Muscle layer of colon (tissue), 2 donors: ENCODE measurements around the gene SMG9.

Experiments
- H3K27ac ChIP-seq: one replicate; pipeline ENCODE4 v1.7.0; 2013; ENCODE audit warnings: low read depth, mild to moderate bottlenecking, low read length, moderate library complexity
- H3K27me3 ChIP-seq, 2 donors: one replicate each; pipeline ENCODE4 v1.7.0; 2013; ENCODE audit warnings: low read length in 2 of 2, mild to moderate bottlenecking in 2 of 2; ENCODE audit not compliant: insufficient read depth in 2 of 2, control insufficient read depth in 1 of 2
- H3K36me3 ChIP-seq: one replicate; pipeline ENCODE4 v1.7.0; 2013; ENCODE audit warnings: mild to moderate bottlenecking, low read length; ENCODE audit not compliant: insufficient read depth
- H3K4me1 ChIP-seq: one replicate; pipeline ENCODE4 v1.7.0; 2013; ENCODE audit warnings: mild to moderate bottlenecking, low read length; ENCODE audit not compliant: insufficient read depth
- H3K4me3 ChIP-seq, 2 donors: one replicate each; pipeline ENCODE4 v1.7.0; 2013; ENCODE audit warnings: low read length in 2 of 2, low read depth in 1 of 2, mild to moderate bottlenecking in 1 of 2, moderate library complexity in 1 of 2
- H3K9ac ChIP-seq: one replicate; pipeline ENCODE4 v1.7.0; 2013; ENCODE audit warnings: low read length
- H3K9me3 ChIP-seq: one replicate; pipeline ENCODE4 v1.7.0; 2013; ENCODE audit warnings: mild to moderate bottlenecking, low read length
- donor health status: abdominal sarcoma.
- donor health status: Adenocarcinoma of cecum.

Gene SMG9

DNA sequence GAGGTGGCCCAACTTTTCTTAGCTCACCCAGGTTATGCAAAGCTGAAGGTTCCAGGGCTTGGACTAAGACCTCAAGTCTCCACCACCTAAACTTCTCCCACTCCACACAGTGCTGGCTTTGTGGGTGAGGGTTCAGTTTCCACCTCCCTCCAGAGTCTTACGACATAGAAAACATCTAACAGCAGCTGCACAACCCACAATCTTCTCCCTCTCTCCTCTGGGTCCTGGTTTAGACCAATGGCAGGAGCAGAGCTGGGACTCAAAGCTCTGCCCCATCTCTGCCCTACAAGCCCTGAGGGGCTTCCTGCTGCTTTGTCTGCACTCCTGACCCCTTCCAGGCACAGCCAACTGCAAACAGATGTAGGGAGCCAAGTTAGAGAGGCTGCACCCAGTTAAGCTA, 22.9 kb downstream of the SMG9 start:
- Histone ChIP-seq H3K4me1 (no peaks in the 10 kb centered on the region), H3K27me3 (no peaks in the 10 kb centered on the region), H3K27ac (no peak overlapping the region), H3K36me3 (peaks cover 52% of the 10 kb centered on the region), H3K4me3 (no peak overlapping the region), H3K9me3 (no peaks in the 10 kb centered on the region), H3K9ac (no peak overlapping the region)

DNA sequence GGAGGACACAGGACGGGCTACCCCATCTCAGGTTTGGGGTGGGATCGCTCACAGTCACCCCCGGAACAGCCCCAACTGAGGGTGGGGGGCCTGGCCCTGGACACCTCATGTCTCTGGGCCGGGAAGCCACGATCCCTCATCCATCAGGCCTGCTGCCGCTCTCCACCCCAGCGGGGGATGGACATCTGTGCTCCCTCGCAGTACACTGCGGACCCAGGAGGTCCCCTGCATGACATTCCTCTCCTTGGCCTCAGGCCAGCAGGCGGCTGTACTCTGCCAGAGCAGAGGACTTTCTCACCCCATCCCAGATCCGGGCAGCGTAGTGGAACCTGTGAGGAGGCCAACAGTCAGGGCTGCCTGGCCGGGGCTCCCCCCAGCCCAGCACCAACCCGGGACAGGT, 23.4 kb downstream of the SMG9 start:
- no peaks in the 10 kb centered on the region for H3K27me3 ChIP-seq
- H3K9me3 ChIP-seq = no peaks in the 10 kb centered on the region
- no peak overlapping the region for H3K27ac ChIP-seq
- H3K9ac ChIP-seq = no peak overlapping the region
- H3K36me3 ChIP-seq = peaks cover 47% of the 10 kb centered on the region
- no peak overlapping the region for H3K4me3 ChIP-seq
- H3K4me1 ChIP-seq = no peaks in the 10 kb centered on the region

DNA sequence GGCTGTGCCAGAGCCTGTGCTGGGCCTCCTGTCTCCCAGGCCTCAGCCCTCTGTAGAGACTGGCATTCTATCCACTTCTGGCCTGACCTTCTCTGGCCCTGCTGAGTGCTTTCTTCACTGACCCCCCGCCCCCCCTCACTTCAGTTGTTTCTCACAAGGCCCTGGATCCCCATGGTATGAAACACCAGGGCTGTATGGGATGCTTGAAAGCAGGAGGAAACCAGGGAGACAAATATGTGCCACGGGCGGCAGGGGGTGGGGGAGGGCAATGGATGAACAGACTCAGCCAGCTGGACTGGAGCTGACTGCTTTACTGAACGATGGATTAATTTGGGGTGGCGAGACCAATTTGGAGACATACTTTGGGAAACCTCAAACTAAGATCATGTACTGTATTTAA, 24.8 kb downstream of the SMG9 start:
- no peaks in the 10 kb centered on the region for H3K4me1 ChIP-seq
- no peaks in the 10 kb centered on the region for H3K27me3 ChIP-seq
- H3K36me3 ChIP-seq = peaks cover 40% of the 10 kb centered on the region
- no peak overlapping the region for H3K9ac ChIP-seq
- no peak overlapping the region for H3K4me3 ChIP-seq
- no peaks in the 10 kb centered on the region for H3K9me3 ChIP-seq
- no peak overlapping the region for H3K27ac ChIP-seq

DNA sequence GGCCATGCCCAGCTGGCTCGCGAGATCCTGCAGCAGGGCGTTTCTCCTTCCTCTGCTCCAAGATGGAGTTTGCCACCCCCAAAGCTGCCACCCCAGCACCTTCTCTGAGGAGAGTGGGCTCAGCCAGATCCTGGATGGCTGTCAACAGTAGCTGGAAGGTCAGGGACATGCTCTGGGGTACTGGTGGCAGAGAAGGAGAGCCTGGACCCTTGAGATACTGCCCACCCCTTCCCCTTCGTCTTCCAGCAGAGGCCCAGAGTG, 27.2 kb downstream of the SMG9 start:
- Histone ChIP-seq H3K4me1 (no peaks in the 10 kb centered on the region), H3K4me3 (no peak overlapping the region), H3K9ac (no peak overlapping the region), H3K27me3 (no peaks in the 10 kb centered on the region), H3K9me3 (no peaks in the 10 kb centered on the region), H3K27ac (no peak overlapping the region), H3K36me3 (peaks cover 23% of the 10 kb centered on the region)

DNA sequence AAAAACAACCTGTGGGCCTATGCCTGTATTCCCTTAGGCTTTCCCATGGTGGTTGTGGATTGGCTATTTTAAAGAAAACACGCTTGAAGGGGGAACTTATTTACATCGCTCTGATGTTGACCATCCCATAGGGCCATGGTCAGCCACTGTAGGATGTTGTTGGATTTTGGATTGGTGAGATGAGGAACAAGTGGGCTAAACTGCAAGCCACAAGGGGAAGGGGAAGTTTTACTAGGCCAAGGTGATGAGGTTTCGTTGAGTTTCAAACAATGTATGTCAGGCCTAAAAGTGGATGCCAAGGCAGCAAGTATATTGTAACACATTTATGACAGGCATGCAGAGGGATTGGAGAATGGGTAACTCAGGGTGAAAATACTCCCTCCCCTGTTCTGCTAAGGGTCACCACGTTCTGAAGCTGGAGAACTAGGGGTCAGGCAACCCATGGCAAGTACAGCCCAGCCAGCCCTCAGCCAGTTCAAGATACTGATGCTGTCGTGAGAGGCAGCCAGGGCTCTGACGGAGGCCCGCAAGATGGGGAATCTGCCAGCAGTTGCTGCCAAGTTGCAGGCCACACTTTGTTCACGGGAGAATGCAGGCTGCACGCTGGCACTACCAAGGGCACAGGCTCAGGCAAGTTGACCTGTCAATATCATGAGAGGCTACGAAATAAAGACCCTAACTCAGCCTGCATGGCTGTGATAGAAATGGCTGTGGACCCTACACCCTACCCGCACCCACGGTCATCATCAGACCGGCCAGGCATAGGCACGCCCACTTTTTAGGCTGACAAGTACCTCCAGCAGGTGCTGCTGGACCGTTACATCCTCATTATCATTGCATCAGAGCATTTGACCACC, 27.8 kb downstream of the SMG9 start:
- Histone ChIP-seq H3K4me1 (no peaks in the 10 kb centered on the region), H3K27me3 (no peaks in the 10 kb centered on the region), H3K4me3 (no peak overlapping the region), H3K36me3 (peaks cover 18% of the 10 kb centered on the region), H3K27ac (no peak overlapping the region), H3K9ac (no peak overlapping the region), H3K9me3 (no peaks in the 10 kb centered on the region)

DNA sequence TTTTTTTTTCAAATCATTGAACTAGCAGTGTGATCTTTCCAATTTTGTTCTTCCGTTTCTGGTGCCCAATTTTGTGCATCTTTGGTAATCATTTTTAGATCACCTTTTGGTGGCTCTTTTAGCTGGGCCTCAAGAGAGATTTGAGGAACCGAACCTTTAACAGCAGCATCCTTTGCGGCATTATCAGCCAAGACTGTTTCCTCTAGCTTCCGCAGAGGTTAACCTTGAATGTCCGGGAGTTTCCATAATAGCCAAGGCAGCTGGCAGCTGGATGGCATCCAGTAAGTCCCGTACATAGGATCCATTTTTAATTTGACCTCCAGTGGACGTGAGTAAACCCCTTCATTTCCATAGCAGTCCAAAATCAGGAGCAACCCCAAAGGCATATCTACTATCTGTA, 29.3 kb downstream of the SMG9 start:
- Histone ChIP-seq H3K4me3 (no peak overlapping the region), H3K4me1 (no peaks in the 10 kb centered on the region), H3K9ac (no peak overlapping the region), H3K27me3 (no peaks in the 10 kb centered on the region), H3K27ac (no peak overlapping the region), H3K36me3 (peaks cover 5% of the 10 kb centered on the region), H3K9me3 (no peaks in the 10 kb centered on the region)

DNA sequence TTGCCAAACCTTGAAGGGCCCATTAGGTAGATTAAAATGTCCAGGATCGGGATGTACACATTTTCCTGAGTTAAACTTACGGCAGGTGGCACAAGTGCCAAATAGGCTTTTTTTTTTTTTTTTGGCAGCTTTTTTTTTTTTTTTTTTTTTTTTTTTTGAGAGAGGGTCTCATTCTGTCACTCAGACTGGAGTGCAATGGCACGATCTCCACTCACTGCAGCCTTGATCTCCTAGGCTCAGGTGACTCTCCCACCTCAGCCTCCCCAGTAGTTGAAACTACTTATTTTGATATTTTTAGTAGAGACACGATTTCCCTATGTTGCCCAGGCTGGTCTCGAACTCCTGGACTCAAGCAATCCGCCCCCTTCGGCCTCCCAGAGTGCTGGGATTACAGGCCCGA, 29.9 kb downstream of the SMG9 start:
- Histone ChIP-seq H3K4me3 (no peak overlapping the region), H3K36me3 (peaks cover 5% of the 10 kb centered on the region), H3K9ac (no peak overlapping the region), H3K27me3 (no peaks in the 10 kb centered on the region), H3K4me1 (no peaks in the 10 kb centered on the region), H3K9me3 (no peaks in the 10 kb centered on the region), H3K27ac (no peak overlapping the region)

DNA sequence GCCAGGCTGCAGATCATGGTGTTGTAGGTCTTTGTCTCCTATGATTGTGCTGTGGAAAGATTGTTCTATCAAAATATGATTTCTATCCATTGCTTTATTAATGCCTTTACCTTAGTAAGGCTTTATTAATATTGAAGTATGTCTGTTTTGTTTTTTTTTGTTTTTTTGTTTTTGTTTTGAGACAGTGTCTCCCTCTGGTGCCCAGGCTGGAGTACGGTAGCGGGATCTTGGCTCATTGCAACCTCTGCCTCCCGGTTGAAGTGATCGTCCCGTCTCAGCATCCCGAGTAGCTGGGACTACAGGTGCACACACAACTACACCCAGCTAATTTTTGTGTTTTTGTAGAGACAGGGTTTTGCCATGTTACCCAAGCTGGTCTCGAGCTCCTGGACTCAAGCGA, 31.2 kb downstream of the SMG9 start:
- Histone ChIP-seq H3K4me3 (no peak overlapping the region), H3K9me3 (no peaks in the 10 kb centered on the region), H3K27ac (no peak overlapping the region), H3K4me1 (no peaks in the 10 kb centered on the region), H3K36me3 (no peaks in the 10 kb centered on the region), H3K9ac (no peak overlapping the region), H3K27me3 (no peaks in the 10 kb centered on the region)

DNA sequence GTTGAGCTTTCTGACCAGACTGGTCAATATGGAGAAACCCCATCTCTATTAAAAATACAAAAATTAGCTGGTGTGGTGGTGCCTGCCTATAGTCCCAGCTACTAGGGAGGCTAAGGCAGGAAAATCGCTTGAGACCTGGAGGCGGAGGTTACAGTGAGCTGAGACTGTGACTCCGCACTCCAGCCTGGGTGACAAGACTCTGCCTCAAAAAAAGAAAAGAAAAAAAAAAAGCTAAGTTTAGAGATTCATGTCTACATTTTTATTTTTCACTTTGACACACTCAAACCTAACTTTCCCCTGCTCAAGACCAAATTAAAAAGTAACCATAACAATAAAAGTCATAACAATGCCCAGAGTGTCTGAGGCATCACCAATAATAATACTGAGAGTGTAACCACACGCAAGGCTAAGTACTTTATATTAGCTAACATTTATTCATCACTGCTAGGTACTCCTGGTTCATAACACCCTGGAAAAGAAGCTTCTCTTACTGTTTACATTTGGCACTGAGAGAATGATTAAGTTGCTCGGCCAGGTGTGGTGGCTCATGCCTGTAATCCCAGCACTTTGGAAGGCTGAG, 33.2 kb downstream of the SMG9 start:
- Histone ChIP-seq H3K9me3 (no peaks in the 10 kb centered on the region), H3K27me3 (no peaks in the 10 kb centered on the region), H3K36me3 (no peaks in the 10 kb centered on the region), H3K4me1 (no peaks in the 10 kb centered on the region), H3K9ac (no peak overlapping the region), H3K27ac (no peak overlapping the region), H3K4me3 (no peak overlapping the region)

DNA sequence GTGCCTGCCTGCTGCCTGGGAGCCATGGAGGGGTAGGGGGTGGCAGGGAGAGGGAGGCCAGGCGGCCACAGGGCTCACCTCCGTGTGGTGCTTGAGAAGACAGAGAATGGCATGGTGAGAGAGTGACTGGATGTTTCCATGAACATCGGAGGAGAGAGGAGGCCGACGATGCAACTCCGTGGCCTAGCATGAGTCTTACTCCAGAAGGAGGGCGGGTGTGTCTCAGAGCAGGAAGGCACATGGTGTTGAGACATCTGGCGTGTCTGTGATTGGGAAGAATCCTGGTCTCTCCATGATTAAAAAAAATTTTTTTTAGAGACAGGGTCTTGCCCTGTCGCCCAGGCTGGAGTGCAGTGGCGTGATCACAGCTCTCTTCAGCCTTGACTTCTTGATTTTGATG, 33.8 kb downstream of the SMG9 start:
- Histone ChIP-seq H3K27ac (no peak overlapping the region), H3K9me3 (no peaks in the 10 kb centered on the region), H3K9ac (no peak overlapping the region), H3K4me3 (no peak overlapping the region), H3K27me3 (no peaks in the 10 kb centered on the region), H3K36me3 (no peaks in the 10 kb centered on the region), H3K4me1 (no peaks in the 10 kb centered on the region)

DNA sequence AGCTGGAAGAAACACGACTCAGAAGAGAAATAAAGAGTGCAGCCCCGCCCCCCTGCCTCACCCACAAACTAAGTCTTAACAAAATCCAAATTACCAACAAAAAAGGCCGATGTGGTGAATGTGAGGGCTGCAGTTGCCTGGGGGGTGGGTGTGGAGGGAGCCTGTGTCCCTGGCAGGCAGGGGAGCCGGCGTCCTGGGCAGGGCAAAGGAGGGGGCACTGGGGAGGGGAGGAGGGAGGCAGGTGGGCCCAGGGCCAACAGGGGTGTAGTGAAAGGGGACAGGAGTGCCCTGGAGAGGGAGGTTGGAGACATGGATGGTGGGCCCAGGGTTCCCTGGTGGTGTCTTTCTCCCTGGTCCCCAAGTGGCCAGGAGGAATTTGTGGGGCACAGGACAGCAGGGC, 34.8 kb downstream of the SMG9 start:
- Histone ChIP-seq H3K4me1 (no peaks in the 10 kb centered on the region), H3K27me3 (no peaks in the 10 kb centered on the region), H3K4me3 (no peak overlapping the region), H3K27ac (no peak overlapping the region), H3K36me3 (no peaks in the 10 kb centered on the region), H3K9me3 (no peaks in the 10 kb centered on the region), H3K9ac (no peak overlapping the region)

DNA sequence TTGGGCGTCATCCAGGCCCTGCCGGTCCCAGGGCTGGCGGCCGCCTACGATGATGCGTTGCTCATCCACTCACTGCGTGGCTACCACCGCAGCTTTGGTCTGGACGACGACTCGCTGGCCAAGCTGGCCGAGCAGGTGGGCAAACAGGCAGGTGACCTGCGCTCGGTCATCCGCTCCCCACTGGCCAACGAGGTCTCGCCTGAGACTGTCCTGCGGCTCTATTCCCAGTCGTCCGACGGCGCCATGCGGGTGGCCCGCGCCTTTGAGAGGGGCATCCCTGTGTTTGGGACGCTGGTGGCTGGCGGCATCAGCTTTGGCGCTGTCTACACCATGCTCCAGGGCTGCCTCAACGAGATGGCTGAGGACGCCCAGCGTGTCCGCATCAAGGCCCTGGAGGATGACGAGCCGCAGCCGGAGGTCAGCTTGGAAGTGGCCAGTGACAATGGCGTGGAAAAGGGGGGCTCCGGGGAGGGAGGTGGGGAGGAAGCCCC, 35.3 kb downstream of the SMG9 start:
- Histone ChIP-seq H3K9ac (no peak overlapping the region), H3K4me1 (no peaks in the 10 kb centered on the region)

More for the DNA sequence above, 35.3 kb downstream of the SMG9 start:
- no peaks in the 10 kb centered on the region for H3K9me3 ChIP-seq
- H3K27me3 ChIP-seq = no peaks in the 10 kb centered on the region
- H3K27ac ChIP-seq = no peak overlapping the region
- H3K36me3 ChIP-seq = no peaks in the 10 kb centered on the region
- no peak overlapping the region for H3K4me3 ChIP-seq
